ENCODE data around the gene SNX6. TPM values are rescaled to one million over a fixed set of nuclear protein-coding genes. Genes with fewer than 3 reads are reported as not detected.

The SNX6 gene
- total and polyA plus RNA-seq, 10 of the 15 experiments (the other 5 are each of a cell fraction or from before 2014, with no cell fraction given): 34.4 to 107 (median 71.7) TPM

GRCh38 chr14:34642595-34642994, 12.6 kb upstream of the SNX6 start:
- Histone ChIP-seq H3K4me1 (ENCODE audit: control insufficient read depth, insufficient read depth, low read length) (no peaks in the 10 kb centered on the region), H3K27ac (ENCODE audit: control insufficient read depth, insufficient read depth) (no peak overlapping the region), H3K79me2 (ENCODE audit: control insufficient read depth, insufficient read depth, low read length) (no peaks in the 10 kb centered on the region), H4K20me1 (ENCODE audit: control insufficient read depth, insufficient read depth) (no peaks in the 10 kb centered on the region), H3K9ac (ENCODE audit: control insufficient read depth, insufficient read depth, low read length) (no peak overlapping the region), H2AFZ (ENCODE audit: control insufficient read depth, low read depth, low read length) (no peak overlapping the region), H3K9me3 (replicated peaks; ENCODE audit: control insufficient read depth, insufficient read depth, low read length) (no peaks in the 10 kb centered on the region), H3K27me3 (replicated peaks in 1 of 2; ENCODE audit: control insufficient read depth in 2 of 2, insufficient read depth in 2 of 2, low read length in 1 of 2) (no peaks in the 10 kb centered on the region), H3K4me3 (no peak overlapping the region), H3K36me3 (ENCODE audit: control insufficient read depth in 2 of 2, insufficient read depth in 2 of 2, low read length in 1 of 2) (no peaks in the 10 kb centered on the region), H3K4me2 (ENCODE audit: control insufficient read depth, insufficient read depth) (no peak overlapping the region)
- no TSS peak for BruUV-seq (replicated peaks)
- FAIRE-seq (no peak), ATAC-seq (no peak), DNase-seq (ENCODE audit: low read depth, low spot score) (no peak)
- POLR2A ChIA-PET: no interaction called here
- 51% methylated on average over 3 of the region's 3 CpGs for WGBS (ENCODE audit: insufficient coverage, insufficient replicate concordance, low lambda C conversion rate, missing lambda C conversion rate)
- RAD21 ChIA-PET (ENCODE audit: unreplicated experiment): no interaction called here
- TF ChIP-seq, protein P1, sequence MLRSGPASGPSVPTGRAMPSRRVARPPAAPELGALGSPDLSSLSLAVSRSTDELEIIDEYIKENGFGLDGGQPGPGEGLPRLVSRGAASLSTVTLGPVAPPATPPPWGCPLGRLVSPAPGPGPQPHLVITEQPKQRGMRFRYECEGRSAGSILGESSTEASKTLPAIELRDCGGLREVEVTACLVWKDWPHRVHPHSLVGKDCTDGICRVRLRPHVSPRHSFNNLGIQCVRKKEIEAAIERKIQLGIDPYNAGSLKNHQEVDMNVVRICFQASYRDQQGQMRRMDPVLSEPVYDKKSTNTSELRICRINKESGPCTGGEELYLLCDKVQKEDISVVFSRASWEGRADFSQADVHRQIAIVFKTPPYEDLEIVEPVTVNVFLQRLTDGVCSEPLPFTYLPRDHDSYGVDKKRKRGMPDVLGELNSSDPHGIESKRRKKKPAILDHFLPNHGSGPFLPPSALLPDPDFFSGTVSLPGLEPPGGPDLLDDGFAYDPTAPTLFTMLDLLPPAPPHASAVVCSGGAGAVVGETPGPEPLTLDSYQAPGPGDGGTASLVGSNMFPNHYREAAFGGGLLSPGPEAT (IDR thresholded peaks at IDR 0.05; ENCODE audit: low read depth): no peak
- TF ChIP-seq NR2C1 (IDR thresholded peaks at IDR 0.05) (no peak), SUPT20H (IDR thresholded peaks at IDR 0.05; ENCODE audit: borderline replicate concordance, control insufficient read depth, low read depth, low read length) (no peak), IKZF2 (IDR thresholded peaks at IDR 0.05) (no peak), CREM (IDR thresholded peaks at IDR 0.05; ENCODE audit: low read depth) (no peak), BCL11A (IDR thresholded peaks at IDR 0.05; ENCODE audit: low read depth, low read length) (no peak), CHD4 (IDR thresholded peaks at IDR 0.05) (no peak), SMARCA5 (IDR thresholded peaks at IDR 0.05) (no peak)
- CTCF ChIA-PET: no interaction called here
- intact Hi-C loops (cut with micrococcal nuclease; ENCODE audit: unreplicated experiment) (no loop called here), in situ Hi-C loops (cut with MboI) (no loop called here)
- SMC1A ChIA-PET (ENCODE audit: uncharacterized antibody, unreplicated experiment): no interaction called here

- in situ Hi-C loops (cut with MboI): no loop called here
- Histone ChIP-seq H3K36me3 (ENCODE audit: control insufficient read depth in 2 of 2, insufficient read depth in 2 of 2, low read length in 1 of 2) (no peaks in the 10 kb centered on the region), H4K20me1 (ENCODE audit: control insufficient read depth, insufficient read depth) (no peaks in the 10 kb centered on the region), H3K27ac (ENCODE audit: control insufficient read depth, insufficient read depth) (no peak overlapping the region), H3K27me3 (replicated peaks in 1 of 2; ENCODE audit: control insufficient read depth in 2 of 2, insufficient read depth in 2 of 2, low read length in 1 of 2) (no peaks in the 10 kb centered on the region), H3K79me2 (ENCODE audit: control insufficient read depth, insufficient read depth, low read length) (no peaks in the 10 kb centered on the region), H3K4me1 (ENCODE audit: control insufficient read depth, insufficient read depth, low read length) (no peaks in the 10 kb centered on the region), H3K9ac (ENCODE audit: control insufficient read depth, insufficient read depth, low read length) (no peak overlapping the region), H3K4me2 (ENCODE audit: control insufficient read depth, insufficient read depth) (no peak overlapping the region), H3K4me3 (no peak overlapping the region), H2AFZ (ENCODE audit: control insufficient read depth, low read depth, low read length) (no peak overlapping the region), H3K9me3 (replicated peaks; ENCODE audit: control insufficient read depth, insufficient read depth, low read length) (no peaks in the 10 kb centered on the region)
- ChIA-PET POLR2A (no interaction called here), CTCF (interaction anchor here (0.6 kb wide), 1 partner anchor 31 kb away, joined by 3 read pairs; no protein-coding TSS in a partner anchor), RAD21 (ENCODE audit: unreplicated experiment) (no interaction called here), SMC1A (ENCODE audit: uncharacterized antibody, unreplicated experiment) (no interaction called here)
- no peak for ATAC-seq
- WGBS (ENCODE audit: insufficient coverage, insufficient replicate concordance, low lambda C conversion rate, missing lambda C conversion rate): 93% methylated on average over 1 of the region's 1 CpG
- no peak for DNase-seq (ENCODE audit: low read depth, low spot score)
- BruUV-seq (replicated peaks): no TSS peak
- intact Hi-C loops (cut with micrococcal nuclease; ENCODE audit: unreplicated experiment): no loop called here
- FAIRE-seq: no peak
- no peak for TF ChIP-seq NRF1 (conservative IDR thresholded peaks at IDR 0.05; ENCODE audit: low read depth, low read length)
- TF ChIP-seq, protein P2, sequence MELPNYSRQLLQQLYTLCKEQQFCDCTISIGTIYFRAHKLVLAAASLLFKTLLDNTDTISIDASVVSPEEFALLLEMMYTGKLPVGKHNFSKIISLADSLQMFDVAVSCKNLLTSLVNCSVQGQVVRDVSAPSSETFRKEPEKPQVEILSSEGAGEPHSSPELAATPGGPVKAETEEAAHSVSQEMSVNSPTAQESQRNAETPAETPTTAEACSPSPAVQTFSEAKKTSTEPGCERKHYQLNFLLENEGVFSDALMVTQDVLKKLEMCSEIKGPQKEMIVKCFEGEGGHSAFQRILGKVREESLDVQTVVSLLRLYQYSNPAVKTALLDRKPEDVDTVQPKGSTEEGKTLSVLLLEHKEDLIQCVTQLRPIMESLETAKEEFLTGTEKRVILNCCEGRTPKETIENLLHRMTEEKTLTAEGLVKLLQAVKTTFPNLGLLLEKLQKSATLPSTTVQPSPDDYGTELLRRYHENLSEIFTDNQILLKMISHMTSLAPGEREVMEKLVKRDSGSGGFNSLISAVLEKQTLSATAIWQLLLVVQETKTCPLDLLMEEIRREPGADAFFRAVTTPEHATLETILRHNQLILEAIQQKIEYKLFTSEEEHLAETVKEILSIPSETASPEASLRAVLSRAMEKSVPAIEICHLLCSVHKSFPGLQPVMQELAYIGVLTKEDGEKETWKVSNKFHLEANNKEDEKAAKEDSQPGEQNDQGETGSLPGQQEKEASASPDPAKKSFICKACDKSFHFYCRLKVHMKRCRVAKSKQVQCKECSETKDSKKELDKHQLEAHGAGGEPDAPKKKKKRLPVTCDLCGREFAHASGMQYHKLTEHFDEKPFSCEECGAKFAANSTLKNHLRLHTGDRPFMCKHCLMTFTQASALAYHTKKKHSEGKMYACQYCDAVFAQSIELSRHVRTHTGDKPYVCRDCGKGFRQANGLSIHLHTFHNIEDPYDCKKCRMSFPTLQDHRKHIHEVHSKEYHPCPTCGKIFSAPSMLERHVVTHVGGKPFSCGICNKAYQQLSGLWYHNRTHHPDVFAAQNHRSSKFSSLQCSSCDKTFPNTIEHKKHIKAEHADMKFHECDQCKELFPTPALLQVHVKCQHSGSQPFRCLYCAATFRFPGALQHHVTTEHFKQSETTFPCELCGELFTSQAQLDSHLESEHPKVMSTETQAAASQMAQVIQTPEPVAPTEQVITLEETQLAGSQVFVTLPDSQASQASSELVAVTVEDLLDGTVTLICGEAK (IDR thresholded peaks at IDR 0.05; ENCODE audit: borderline replicate concordance): no peak
- TF ChIP-seq ETV6 (conservative IDR thresholded peaks at IDR 0.05 in 1 of 2, IDR thresholded peaks at IDR 0.05 in 1 of 2; ENCODE audit: borderline replicate concordance in 1 of 2, low read depth in 1 of 2): no peak
Measured at GRCh38 chr14:34640826-34641225, 10.9 kb upstream of the SNX6 start.
